ENCODE results near the gene LRRC56.

Gene LRRC56

GRCh38 chr11:520428-521176, 16.7 kb upstream of the LRRC56 start:
- DNase-seq (ENCODE audit: low read depth), result no peak

- DNase-seq (ENCODE audit: low read depth), result no peak
These were observed 16.1 kb upstream of the LRRC56 start for GRCh38 chr11:521177-521688.

GRCh38 chr11:526192-526591, 11.1 kb upstream of the LRRC56 start:
- DNase-seq (ENCODE audit: low read depth), result no peak

GRCh38 chr11:528166-528814, 9.0 kb upstream of the LRRC56 start:
- DNase-seq (ENCODE audit: low read depth), result no peak

GRCh38 chr11:528815-529727, 8.3 kb upstream of the LRRC56 start:
- no peak for DNase-seq (ENCODE audit: low read depth)

- no peak for DNase-seq (ENCODE audit: low read depth)
These were observed 7.5 kb upstream of the LRRC56 start for GRCh38 chr11:529728-530411.

- DNase-seq (ENCODE audit: low read depth), result no peak
These were observed 6.1 kb upstream of the LRRC56 start for GRCh38 chr11:530960-531831.

GRCh38 chr11:531919-532526, 5.3 kb upstream of the LRRC56 start:
- DNase-seq (ENCODE audit: low read depth), result no peak

GRCh38 chr11:532527-532985, 4.8 kb upstream of the LRRC56 start:
- no peak for DNase-seq (ENCODE audit: low read depth)

- DNase-seq (ENCODE audit: low read depth), result no peak
These were observed 4.2 kb upstream of the LRRC56 start for GRCh38 chr11:532986-533585.

- no peak for DNase-seq (ENCODE audit: low read depth)
These were observed 3.5 kb upstream of the LRRC56 start for GRCh38 chr11:533586-534395.

- DNase-seq (ENCODE audit: low read depth), result no peak
These were observed 2.7 kb upstream of the LRRC56 start for GRCh38 chr11:534396-535209.

- no peak for DNase-seq (ENCODE audit: low read depth)
These were observed 2.2 kb upstream of the LRRC56 start for GRCh38 chr11:535210-535518.

- DNase-seq (ENCODE audit: low read depth), result peak; percentile 94
These were observed 1.5 kb upstream of the LRRC56 start, which contains the start of gene HRAS for GRCh38 chr11:535519-536454. Gene HRAS, minus strand, starts transcription at chr11:535576.

- DNase-seq (ENCODE audit: low read depth), result no peak
These were observed 499 bp downstream of the LRRC56 start for GRCh38 chr11:537622-538430.

- no peak for DNase-seq (ENCODE audit: low read depth)
These were observed 1.2 kb downstream of the LRRC56 start for GRCh38 chr11:538431-539051.

Data from T follicular helper cell (primary cell).